Measurements from ENCODE around the gene ENAH.
"Not testable (repeated sequence)": the region's sequence is repeated elsewhere in the genome, so short reads cannot be mapped to it uniquely, and the experiment has no call there.

DNA sequence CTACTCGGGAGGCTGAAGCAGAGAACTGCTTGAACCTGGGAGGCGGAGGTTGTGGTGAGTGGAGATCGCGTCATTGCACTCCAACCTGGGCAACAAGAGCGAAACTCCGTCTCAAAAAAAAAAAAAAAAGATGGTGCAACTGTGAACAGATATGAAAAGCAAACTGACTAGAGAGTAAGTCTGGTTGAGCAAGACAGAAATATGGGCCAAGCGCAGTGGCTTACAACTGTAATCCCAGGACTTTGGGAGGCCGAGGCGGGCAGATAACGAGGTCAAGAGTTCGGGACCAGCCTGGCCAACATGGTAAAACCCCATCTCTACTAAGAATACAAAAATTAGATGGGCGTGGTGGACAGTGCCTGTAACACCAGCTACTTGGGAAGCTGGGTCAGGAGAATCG is 24.1 kb downstream of the ENAH start:
- TF ChIP-seq POLR2A (IDR thresholded peaks at IDR 0.05; ENCODE audit: low read length); GATA1 (IDR thresholded peaks at IDR 0.05; ENCODE audit: low read depth, low read length): not testable (repeated sequence)

Data from erythroblast (primary cell).